HG03095 (cell line): ENCODE data around the gene ERC2.

ENCODE experiments used
- ATAC-seq: cut with Tn5 transposase; IDR thresholded peaks from one replicate; pipeline ENCODE4 v1.9.1; 2021; ENCODE audit warnings: moderate library complexity; ENCODE audit not compliant: unreplicated experiment

Gene ERC2

GRCh38 chr3:55897573-55898224 lies 570.6 kb downstream of the ERC2 start:
- ATAC-seq: no peak

- no peak for ATAC-seq
These were observed 572.2 kb downstream of the ERC2 start for GRCh38 chr3:55895897-55896566.

GRCh38 chr3:55894605-55895004 lies 573.7 kb downstream of the ERC2 start:
- no peak for ATAC-seq

- no peak for ATAC-seq
These were observed 575.1 kb downstream of the ERC2 start for GRCh38 chr3:55893045-55893664.

- no peak for ATAC-seq
These were observed 577.2 kb downstream of the ERC2 start for GRCh38 chr3:55891106-55891505.

- no peak for ATAC-seq
These were observed 579.9 kb downstream of the ERC2 start for GRCh38 chr3:55888282-55888885.

- ATAC-seq: no peak
These were observed 582.5 kb downstream of the ERC2 start for GRCh38 chr3:55885721-55886120.

GRCh38 chr3:55884491-55885285 lies 583.6 kb downstream of the ERC2 start:
- ATAC-seq: no peak

GRCh38 chr3:55884066-55884465 lies 584.2 kb downstream of the ERC2 start:
- no peak for ATAC-seq

GRCh38 chr3:55882006-55882405 lies 586.3 kb downstream of the ERC2 start:
- no peak for ATAC-seq

- no peak for ATAC-seq
These were observed 587.9 kb downstream of the ERC2 start for GRCh38 chr3:55880357-55880756.

- ATAC-seq: no peak
These were observed 588.4 kb downstream of the ERC2 start for GRCh38 chr3:55879901-55880331.

GRCh38 chr3:55877703-55878102 lies 590.6 kb downstream of the ERC2 start:
- no peak for ATAC-seq

GRCh38 chr3:55876560-55876959 lies 591.7 kb downstream of the ERC2 start:
- ATAC-seq: no peak

GRCh38 chr3:55875113-55875512 lies 593.2 kb downstream of the ERC2 start:
- ATAC-seq: no peak

GRCh38 chr3:55873523-55874254 lies 594.6 kb downstream of the ERC2 start:
- ATAC-seq: no peak

GRCh38 chr3:55870594-55870993 lies 597.7 kb downstream of the ERC2 start:
- no peak for ATAC-seq

GRCh38 chr3:55868347-55868746 lies 599.9 kb downstream of the ERC2 start:
- ATAC-seq: no peak

- no peak for ATAC-seq
These were observed 605.2 kb downstream of the ERC2 start for GRCh38 chr3:55863028-55863427.

- ATAC-seq: no peak
These were observed 608.1 kb downstream of the ERC2 start for GRCh38 chr3:55860049-55860721.
